ENCODE data around the gene GPR148.
"Not testable (repeated sequence)": the region's sequence is repeated elsewhere in the genome, so short reads cannot be mapped to it uniquely, and the experiment has no call there.

The GPR148 gene

GRCh38 chr2:130728549-130729316 lies at the start of gene GPR148:
Gene GPR148, plus strand, starts transcription at chr2:130729070. Its CDS starts 82 bp downstream, at chr2:130729152.
- no peak for DNase-seq (ENCODE audit: low spot score)

GRCh38 chr2:130692041-130692770 lies 36.7 kb upstream of the GPR148 start:
- DNase-seq (ENCODE audit: low spot score), result not testable (repeated sequence)

- peak; percentile 8 for DNase-seq (ENCODE audit: low spot score)
These were observed 35.4 kb upstream of the GPR148 start for GRCh38 chr2:130693474-130693873.

- DNase-seq (ENCODE audit: low spot score), result not testable (repeated sequence)
These were observed 25.6 kb upstream of the GPR148 start for GRCh38 chr2:130703250-130703649.

GRCh38 chr2:130714795-130715194 lies 14.1 kb upstream of the GPR148 start:
- not testable (repeated sequence) for DNase-seq (ENCODE audit: low spot score)

- DNase-seq (ENCODE audit: low spot score), result no peak
These were observed 8.8 kb upstream of the GPR148 start for GRCh38 chr2:130720036-130720435.

GRCh38 chr2:130720528-130720927 lies 8.3 kb upstream of the GPR148 start:
- no peak for DNase-seq (ENCODE audit: low spot score)

GRCh38 chr2:130724455-130724854 lies 4.4 kb upstream of the GPR148 start:
- no peak for DNase-seq (ENCODE audit: low spot score)

GRCh38 chr2:130726614-130727180 lies 2.2 kb upstream of the GPR148 start:
- DNase-seq (ENCODE audit: low spot score), result no peak

- DNase-seq (ENCODE audit: low spot score), result peak; percentile 91
These were observed 1.5 kb upstream of the GPR148 start for GRCh38 chr2:130727286-130727924.

- DNase-seq (ENCODE audit: low spot score), result peak; percentile 26
These were observed 839 bp upstream of the GPR148 start for GRCh38 chr2:130728007-130728454.

- DNase-seq (ENCODE audit: low spot score), result no peak
These were observed 741 bp downstream of the GPR148 start for GRCh38 chr2:130729322-130730299.

- not testable (repeated sequence) for DNase-seq (ENCODE audit: low spot score)
These were observed 3.4 kb downstream of the GPR148 start for GRCh38 chr2:130732257-130732656.

- no peak for DNase-seq (ENCODE audit: low spot score)
These were observed 6.3 kb downstream of the GPR148 start for GRCh38 chr2:130735200-130735599.

- no peak for DNase-seq (ENCODE audit: low spot score)
These were observed 7.6 kb downstream of the GPR148 start for GRCh38 chr2:130736487-130736886.

- DNase-seq (ENCODE audit: low spot score), result no peak
These were observed 8.7 kb downstream of the GPR148 start for GRCh38 chr2:130737592-130737991.

GRCh38 chr2:130740671-130741070 lies 11.8 kb downstream of the GPR148 start:
- no peak for DNase-seq (ENCODE audit: low spot score)

GRCh38 chr2:130743278-130743677 lies 14.4 kb downstream of the GPR148 start:
- DNase-seq (ENCODE audit: low spot score), result no peak

- DNase-seq (ENCODE audit: low spot score), result no peak
These were observed 15.6 kb downstream of the GPR148 start for GRCh38 chr2:130744287-130745117.

GRCh38 chr2:130749078-130749477 lies 20.2 kb downstream of the GPR148 start:
- DNase-seq (ENCODE audit: low spot score), result no peak
